Measurements from ENCODE around the gene PKP2. TPM values are rescaled to one million over a fixed set of nuclear protein-coding genes. Genes with fewer than 3 reads are reported as not detected.

The PKP2 gene
- total RNA-seq, 1 experiment from 2014 or later, result 10.2 TPM

GRCh38 chr12:32826807-32827412 lies 69.7 kb downstream of the PKP2 start:
- in situ Hi-C loops (cut with HindIII; ENCODE audit: low sequenced_read_pairs), result no loop called here
- no peak for DNase-seq (ENCODE audit: low spot score)

- no peak for DNase-seq (ENCODE audit: low spot score)
- in situ Hi-C loops (cut with HindIII; ENCODE audit: low sequenced_read_pairs), result no loop called here
These were observed 72.0 kb downstream of the PKP2 start for GRCh38 chr12:32824596-32824995.

- in situ Hi-C loops (cut with HindIII; ENCODE audit: low sequenced_read_pairs), result no loop called here
- no peak for DNase-seq (ENCODE audit: low spot score)
These were observed 74.2 kb downstream of the PKP2 start for GRCh38 chr12:32822344-32822743.

GRCh38 chr12:32821710-32822109 lies 74.9 kb downstream of the PKP2 start:
- in situ Hi-C loops (cut with HindIII; ENCODE audit: low sequenced_read_pairs), result no loop called here
- peak; percentile 19 for DNase-seq (ENCODE audit: low spot score)

GRCh38 chr12:32821293-32821692 lies 75.3 kb downstream of the PKP2 start:
- in situ Hi-C loops (cut with HindIII; ENCODE audit: low sequenced_read_pairs), result no loop called here
- no peak for DNase-seq (ENCODE audit: low spot score)

GRCh38 chr12:32820376-32820931 lies 76.1 kb downstream of the PKP2 start:
- DNase-seq (ENCODE audit: low spot score), result peak; percentile 70
- in situ Hi-C loops (cut with HindIII; ENCODE audit: low sequenced_read_pairs), result no loop called here

- in situ Hi-C loops (cut with HindIII; ENCODE audit: low sequenced_read_pairs), result no loop called here
- no peak for DNase-seq (ENCODE audit: low spot score)
These were observed 77.2 kb downstream of the PKP2 start for GRCh38 chr12:32819424-32819823.

GRCh38 chr12:32811686-32812392 lies 84.7 kb downstream of the PKP2 start:
- in situ Hi-C loops (cut with HindIII; ENCODE audit: low sequenced_read_pairs), result no loop called here
- DNase-seq (ENCODE audit: low spot score), result peak; percentile 25

- in situ Hi-C loops (cut with HindIII; ENCODE audit: low sequenced_read_pairs), result no loop called here
- no peak for DNase-seq (ENCODE audit: low spot score)
These were observed 86.7 kb downstream of the PKP2 start for GRCh38 chr12:32809846-32810245.

- in situ Hi-C loops (cut with HindIII; ENCODE audit: low sequenced_read_pairs), result no loop called here
- DNase-seq (ENCODE audit: low spot score), result no peak
These were observed 87.4 kb downstream of the PKP2 start for GRCh38 chr12:32809196-32809595.

- in situ Hi-C loops (cut with HindIII; ENCODE audit: low sequenced_read_pairs), result no loop called here
- no peak for DNase-seq (ENCODE audit: low spot score)
These were observed 92.3 kb downstream of the PKP2 start for GRCh38 chr12:32804301-32804700.

GRCh38 chr12:32801269-32801980 lies 95.2 kb downstream of the PKP2 start:
- in situ Hi-C loops (cut with HindIII; ENCODE audit: low sequenced_read_pairs), result no loop called here
- no peak for DNase-seq (ENCODE audit: low spot score)

- in situ Hi-C loops (cut with HindIII; ENCODE audit: low sequenced_read_pairs), result no loop called here
- no peak for DNase-seq (ENCODE audit: low spot score)
These were observed 102.3 kb downstream of the PKP2 start for GRCh38 chr12:32794281-32794680.

GRCh38 chr12:32789916-32790315 lies 106.7 kb downstream of the PKP2 start:
- no peak for DNase-seq (ENCODE audit: low spot score)
- in situ Hi-C loops (cut with HindIII; ENCODE audit: low sequenced_read_pairs), result no loop called here

GRCh38 chr12:32789446-32789845 lies 107.1 kb downstream of the PKP2 start:
- in situ Hi-C loops (cut with HindIII; ENCODE audit: low sequenced_read_pairs), result no loop called here
- DNase-seq (ENCODE audit: low spot score), result no peak

- in situ Hi-C loops (cut with HindIII; ENCODE audit: low sequenced_read_pairs), result no loop called here
- DNase-seq (ENCODE audit: low spot score), result no peak
These were observed 108.2 kb downstream of the PKP2 start for GRCh38 chr12:32788405-32788804.

- in situ Hi-C loops (cut with HindIII; ENCODE audit: low sequenced_read_pairs), result no loop called here
- no peak for DNase-seq (ENCODE audit: low spot score)
These were observed 111.0 kb downstream of the PKP2 start for GRCh38 chr12:32785557-32785956.

- DNase-seq (ENCODE audit: low spot score), result no peak
- in situ Hi-C loops (cut with HindIII; ENCODE audit: low sequenced_read_pairs), result no loop called here
These were observed 113.5 kb downstream of the PKP2 start for GRCh38 chr12:32783029-32783428.

GRCh38 chr12:32780071-32780470 lies 116.5 kb downstream of the PKP2 start:
- DNase-seq (ENCODE audit: low spot score), result no peak
- in situ Hi-C loops (cut with HindIII; ENCODE audit: low sequenced_read_pairs), result no loop called here

GRCh38 chr12:32777691-32778175 lies 118.8 kb downstream of the PKP2 start:
- DNase-seq (ENCODE audit: low spot score), result no peak
- in situ Hi-C loops (cut with HindIII; ENCODE audit: low sequenced_read_pairs), result no loop called here
